Measurements from ENCODE around the gene STK24. TPM values are rescaled to one million over a fixed set of nuclear protein-coding genes. Genes with fewer than 3 reads are reported as not detected.

The STK24 gene
- total RNA-seq, 4 donors from 2014 or later, result 28.7 to 68.4 (median 49.4) TPM

DNA sequence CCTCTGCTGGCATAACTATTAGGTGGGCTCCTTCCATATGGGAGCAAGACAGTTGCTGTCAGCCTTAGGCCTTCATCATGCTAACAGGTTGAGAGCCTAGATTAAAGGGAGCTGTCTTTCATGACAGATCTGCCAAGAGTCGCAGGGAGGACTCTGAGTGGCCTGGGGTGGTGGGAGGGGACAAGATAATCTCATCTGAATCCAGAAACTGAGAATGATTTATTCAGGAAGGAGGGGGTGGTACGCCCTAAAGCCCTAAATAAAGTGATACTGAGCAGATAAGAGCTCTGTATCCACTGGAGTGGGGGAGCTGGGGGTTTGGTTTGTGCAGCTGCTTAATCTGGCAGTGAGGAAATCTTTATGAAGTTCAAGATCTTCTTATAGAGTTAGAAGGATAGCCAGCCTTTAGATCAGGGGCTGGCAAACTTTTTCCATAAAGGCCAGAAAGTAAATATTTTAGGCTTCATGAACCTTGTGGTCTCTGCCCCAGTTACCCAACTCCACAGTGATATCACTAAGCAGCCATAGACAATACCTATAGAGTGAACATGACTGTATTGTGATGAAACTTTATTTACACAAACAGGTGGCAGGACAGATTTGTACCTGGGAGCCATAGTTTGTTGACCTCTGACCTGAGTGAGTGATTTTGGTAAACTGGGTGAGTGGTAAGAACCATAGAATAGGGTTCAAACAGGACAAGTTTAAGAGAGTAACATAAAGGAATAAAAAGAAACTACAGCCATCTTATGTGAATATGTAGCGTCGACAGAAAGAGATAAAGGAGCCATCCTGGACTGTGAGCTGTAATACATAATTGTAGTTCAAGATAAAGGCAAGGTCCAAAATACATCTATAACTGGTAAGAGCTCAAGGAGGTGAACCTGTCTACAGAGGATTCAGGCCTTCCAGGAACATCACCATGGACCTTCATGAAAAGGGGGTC is 9.8 kb upstream of the STK24 start:
- in situ Hi-C loops (cut with MboI; ENCODE audit: low sequenced_read_pairs in 4 of 4), result loop anchor here in 1 of 4 donors (10.0 kb wide), 1 partner anchor 122 kb away; no protein-coding TSS in a partner anchor
- intact Hi-C loops (cut with DNase I; ENCODE audit: low total_unique reads), result no loop called here
- ATAC-seq, result no peak

DNA sequence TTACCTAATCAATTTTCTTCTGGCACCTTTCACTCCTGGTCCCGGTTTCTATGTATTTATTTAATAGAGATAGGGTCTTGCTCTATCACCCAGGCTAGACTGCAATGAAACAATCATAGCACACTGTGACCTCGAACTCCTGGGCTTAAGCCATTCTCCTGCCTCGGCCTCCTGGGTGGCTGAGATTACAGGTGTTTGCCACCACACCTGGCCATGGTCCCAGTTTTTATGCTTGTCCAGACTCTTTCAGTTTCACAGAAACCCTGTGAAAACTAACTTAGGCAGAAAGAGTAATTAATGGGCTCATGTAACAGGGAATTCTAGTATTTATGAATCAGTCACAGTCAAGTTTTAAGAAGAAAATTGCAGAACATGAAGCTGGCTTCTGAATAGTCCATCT is 9.0 kb upstream of the STK24 start:
- H3K27ac ChIP-seq, result no peak overlapping the region
- H3K4me1 ChIP-seq, result no peaks in the 10 kb centered on the region
- no peaks in the 10 kb centered on the region for H3K27me3 ChIP-seq
- no peak for ATAC-seq
- in situ Hi-C loops (cut with MboI; ENCODE audit: low sequenced_read_pairs in 4 of 4), result loop anchor here in 1 of 4 donors (10.0 kb wide), 1 partner anchor 121 kb away; no protein-coding TSS in a partner anchor
- no peaks in the 10 kb centered on the region for H3K9me3 ChIP-seq
- TF ChIP-seq POLR2A (IDR thresholded peaks at IDR 0.05), result no peak
- TF ChIP-seq, protein P1, sequence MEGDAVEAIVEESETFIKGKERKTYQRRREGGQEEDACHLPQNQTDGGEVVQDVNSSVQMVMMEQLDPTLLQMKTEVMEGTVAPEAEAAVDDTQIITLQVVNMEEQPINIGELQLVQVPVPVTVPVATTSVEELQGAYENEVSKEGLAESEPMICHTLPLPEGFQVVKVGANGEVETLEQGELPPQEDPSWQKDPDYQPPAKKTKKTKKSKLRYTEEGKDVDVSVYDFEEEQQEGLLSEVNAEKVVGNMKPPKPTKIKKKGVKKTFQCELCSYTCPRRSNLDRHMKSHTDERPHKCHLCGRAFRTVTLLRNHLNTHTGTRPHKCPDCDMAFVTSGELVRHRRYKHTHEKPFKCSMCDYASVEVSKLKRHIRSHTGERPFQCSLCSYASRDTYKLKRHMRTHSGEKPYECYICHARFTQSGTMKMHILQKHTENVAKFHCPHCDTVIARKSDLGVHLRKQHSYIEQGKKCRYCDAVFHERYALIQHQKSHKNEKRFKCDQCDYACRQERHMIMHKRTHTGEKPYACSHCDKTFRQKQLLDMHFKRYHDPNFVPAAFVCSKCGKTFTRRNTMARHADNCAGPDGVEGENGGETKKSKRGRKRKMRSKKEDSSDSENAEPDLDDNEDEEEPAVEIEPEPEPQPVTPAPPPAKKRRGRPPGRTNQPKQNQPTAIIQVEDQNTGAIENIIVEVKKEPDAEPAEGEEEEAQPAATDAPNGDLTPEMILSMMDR (IDR thresholded peaks at IDR 0.05 in 4 of 5, conservative IDR thresholded peaks at IDR 0.05 in 1 of 5), result no peak
- no peak overlapping the region for H3K4me3 ChIP-seq
- no peaks in the 10 kb centered on the region for H3K36me3 ChIP-seq
- intact Hi-C loops (cut with DNase I; ENCODE audit: low total_unique reads), result no loop called here
- no peak for DNase-seq

More for the DNA sequence above, 9.8 kb upstream of the STK24 start:
- Histone ChIP-seq H3K9me3 (no peaks in the 10 kb centered on the region), H3K27ac (no peak overlapping the region), H3K4me3 (no peak overlapping the region), H3K27me3 (no peaks in the 10 kb centered on the region), H3K4me1 (no peaks in the 10 kb centered on the region), H3K36me3 (no peaks in the 10 kb centered on the region)
- no peak for DNase-seq
- no peak for TF ChIP-seq POLR2A (IDR thresholded peaks at IDR 0.05)

DNA sequence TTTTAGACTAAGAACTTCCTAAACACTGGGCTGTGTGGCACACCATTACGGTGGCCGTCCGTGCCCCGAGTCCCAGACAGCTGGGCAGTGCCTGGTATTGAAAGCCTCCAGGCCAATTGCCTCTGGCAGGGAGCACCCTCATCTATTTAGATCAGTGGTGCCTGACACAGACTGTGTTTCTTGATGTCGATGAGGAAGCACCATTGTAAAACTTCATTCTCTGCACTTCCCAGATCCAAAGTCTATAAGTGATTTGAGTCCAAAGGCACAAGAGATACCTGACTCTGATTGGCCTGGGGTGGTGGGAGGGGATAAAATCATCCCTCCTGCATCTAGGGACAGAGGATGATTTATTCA is 8.5 kb upstream of the STK24 start:
- in situ Hi-C loops (cut with MboI; ENCODE audit: low sequenced_read_pairs in 4 of 4) (loop anchor here in 1 of 4 donors (10.0 kb wide), 1 partner anchor 121 kb away; no protein-coding TSS in a partner anchor), intact Hi-C loops (cut with DNase I; ENCODE audit: low total_unique reads) (no loop called here)
- Histone ChIP-seq H3K27me3 (no peaks in the 10 kb centered on the region), H3K36me3 (no peaks in the 10 kb centered on the region), H3K27ac (no peak overlapping the region), H3K4me3 (no peak overlapping the region), H3K4me1 (no peaks in the 10 kb centered on the region), H3K9me3 (no peaks in the 10 kb centered on the region)
- TF ChIP-seq POLR2A (IDR thresholded peaks at IDR 0.05), result no peak
- TF ChIP-seq, protein P1 (IDR thresholded peaks at IDR 0.05 in 4 of 5, conservative IDR thresholded peaks at IDR 0.05 in 1 of 5), result no peak
- no peak for ATAC-seq
- no peak for DNase-seq

DNA sequence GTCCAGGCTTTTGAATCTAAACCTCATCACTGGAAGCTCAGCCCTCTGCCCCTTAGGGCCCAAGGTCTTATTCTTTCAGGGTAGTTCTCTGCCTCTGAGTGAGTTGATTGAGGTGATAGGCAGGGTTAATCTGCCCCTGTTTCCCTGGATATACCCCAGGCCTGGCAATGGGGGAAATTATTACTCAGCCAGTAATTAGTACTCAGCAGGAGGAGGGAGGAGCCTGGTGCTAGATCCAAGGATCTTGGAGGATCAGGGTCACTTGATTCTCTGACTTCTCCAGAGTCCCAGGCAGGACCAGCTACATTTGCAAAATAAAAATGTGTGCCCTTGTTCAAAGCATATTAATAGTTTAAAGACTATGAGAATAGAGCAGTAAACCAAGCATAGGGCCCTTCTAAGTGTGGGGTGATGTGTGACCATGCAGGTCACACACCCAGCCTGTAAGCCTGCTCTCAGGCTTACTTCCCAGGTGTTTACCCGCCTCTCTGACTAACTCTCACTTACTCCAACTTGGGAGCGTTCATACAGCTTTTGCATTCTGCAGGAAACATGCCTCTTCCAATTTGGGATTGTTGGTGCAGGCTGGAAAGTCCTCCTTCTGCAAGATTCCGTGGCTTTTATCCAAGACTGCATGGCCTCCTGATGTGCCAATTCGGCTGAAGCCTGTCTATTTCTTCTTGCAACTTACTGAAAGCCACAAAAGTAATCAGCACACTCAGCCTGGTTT is 7.9 kb upstream of the STK24 start:
- in situ Hi-C loops (cut with MboI; ENCODE audit: low sequenced_read_pairs in 4 of 4) (loop anchor here in 1 of 4 donors (10.0 kb wide), 1 partner anchor 120 kb away; no protein-coding TSS in a partner anchor), intact Hi-C loops (cut with DNase I; ENCODE audit: low total_unique reads) (no loop called here)
- no peaks in the 10 kb centered on the region for H3K4me1 ChIP-seq
- DNase-seq (no peak), ATAC-seq (no peak)
- no peak for TF ChIP-seq POLR2A (IDR thresholded peaks at IDR 0.05)
- TF ChIP-seq, protein P1 (IDR thresholded peaks at IDR 0.05 in 4 of 5, conservative IDR thresholded peaks at IDR 0.05 in 1 of 5), result no peak
- no peaks in the 10 kb centered on the region for H3K36me3 ChIP-seq
- H3K9me3 ChIP-seq, result no peaks in the 10 kb centered on the region
- no peak overlapping the region for H3K27ac ChIP-seq
- H3K4me3 ChIP-seq, result no peak overlapping the region
- no peaks in the 10 kb centered on the region for H3K27me3 ChIP-seq

DNA sequence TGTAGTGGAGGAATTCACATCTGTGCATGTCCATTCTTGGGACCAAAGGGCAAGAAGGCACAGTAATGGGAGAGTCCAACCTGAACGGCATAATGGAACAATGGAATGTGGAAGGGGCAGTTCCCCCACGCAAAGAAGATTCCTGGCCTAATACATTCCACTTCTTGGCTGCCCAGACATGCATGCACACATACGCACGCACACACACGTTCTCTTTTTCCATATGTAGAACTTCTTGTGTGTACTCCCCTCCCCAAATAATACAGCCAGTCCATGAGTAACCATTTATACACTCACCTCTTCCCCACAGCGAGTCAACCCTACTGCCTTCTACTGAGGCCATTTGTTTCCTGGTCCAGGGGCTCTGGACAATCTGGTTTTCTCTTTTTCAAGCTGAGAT is 6.0 kb upstream of the STK24 start:
- Histone ChIP-seq H3K36me3 (no peaks in the 10 kb centered on the region), H3K27me3 (no peaks in the 10 kb centered on the region), H3K4me1 (peaks cover 0 to 5% of the 10 kb centered on the region in 2 donors), H3K27ac (no peak overlapping the region), H3K4me3 (no peak overlapping the region), H3K9me3 (no peaks in the 10 kb centered on the region)
- in situ Hi-C loops (cut with MboI; ENCODE audit: low sequenced_read_pairs in 4 of 4), result loop anchor here in 1 of 4 donors (10.0 kb wide), 1 partner anchor 118 kb away; no protein-coding TSS in a partner anchor
- DNase-seq (no peak), ATAC-seq (no peak)
- TF ChIP-seq, protein P1 (IDR thresholded peaks at IDR 0.05 in 4 of 5, conservative IDR thresholded peaks at IDR 0.05 in 1 of 5), result no peak
- no peak for TF ChIP-seq POLR2A (IDR thresholded peaks at IDR 0.05)
- intact Hi-C loops (cut with DNase I; ENCODE audit: low total_unique reads), result no loop called here

All from gastrocnemius medialis (tissue), 4 donors.